DND-41 (cell line): ENCODE results near the gene TSHR.
"Not testable (repeated sequence)": the region's sequence is repeated elsewhere in the genome, so short reads cannot be mapped to it uniquely, and the experiment has no call there.

Experiments
- ATAC-seq: fragments of 200-7000 bp; cut with Tn5 transposase; 3 replicates; pipeline ENCODE4 v1.9.1; 2021; ENCODE audit warnings: low read depth; ENCODE audit not compliant: insufficient read depth
- DNase-seq: peaks from one replicate; pipeline ENCODE4 v3.0.0-alpha.2; 2020
- H2AFZ ChIP-seq: 2 replicates; pipeline ENCODE4 v1.6.0; 2012; ENCODE audit warnings: low read depth, low read length
- H3K27ac ChIP-seq: 2 replicates; pipeline ENCODE4 v1.5.1; 2012; ENCODE audit warnings: low read length, inconsistent platforms
- H3K27me3 ChIP-seq: fragments of 200-600 bp; sonication (generic); 2 replicates; pipeline ENCODE4 v1.6.0; 2012; ENCODE audit warnings: low read length, mild to moderate bottlenecking, inconsistent platforms; ENCODE audit not compliant: insufficient read depth, poor library complexity
- H3K36me3 ChIP-seq: 2 replicates; pipeline ENCODE4 v1.5.1; 2012; ENCODE audit warnings: low read length, inconsistent platforms; ENCODE audit not compliant: insufficient read depth
- H3K4me1 ChIP-seq: 2 replicates; pipeline ENCODE4 v1.5.1; 2012; ENCODE audit warnings: mild to moderate bottlenecking, low read length; ENCODE audit not compliant: insufficient read depth
- H3K4me2 ChIP-seq: 2 replicates; pipeline ENCODE4 v1.6.0; 2012; ENCODE audit warnings: mild to moderate bottlenecking, moderate library complexity, low read length, inconsistent platforms; ENCODE audit not compliant: insufficient read depth
- H3K4me3 ChIP-seq, 2 experiments: fragments of 200-600 bp in 1 of 2; shearing (Covaris generic) in 1 of 2; 2 replicates each; pipeline ENCODE4 v1.5.1; 2012 to 2016; ENCODE audit warnings: inconsistent platforms in 2 of 2, low read length in 2 of 2, mild to moderate bottlenecking in 2 of 2, low read depth in 1 of 2, moderate library complexity in 1 of 2
- H3K79me2 ChIP-seq: 2 replicates; pipeline ENCODE4 v1.6.0; 2012; ENCODE audit warnings: low read length, inconsistent platforms; ENCODE audit not compliant: insufficient read depth
- H3K9ac ChIP-seq: 2 replicates; pipeline ENCODE4 v1.6.0; 2012; ENCODE audit warnings: low read depth, mild to moderate bottlenecking, inconsistent platforms, low read length, moderate library complexity
- H3K9me3 ChIP-seq: 2 replicates; pipeline ENCODE4 v1.5.1; 2012; ENCODE audit warnings: low read length, moderate library complexity, mild to moderate bottlenecking, inconsistent platforms; ENCODE audit not compliant: insufficient read depth, severe bottlenecking
- H4K20me1 ChIP-seq: 2 replicates; pipeline ENCODE4 v1.6.0; 2012; ENCODE audit warnings: low read length; ENCODE audit not compliant: insufficient read depth
- EZH2 ChIP-seq: IDR thresholded peaks from 3 replicates; pipeline ENCODE4 v1.6.1; 2012; ENCODE audit warnings: borderline replicate concordance, low read depth, mild to moderate bottlenecking, moderate library complexity, low read length, inconsistent platforms; ENCODE audit not compliant: severe bottlenecking
- TF ChIP-seq, protein P1 (sequence below): IDR thresholded peaks from 2 replicates; pipeline ENCODE4 v1.5.1; 2012; ENCODE audit warnings: borderline replicate concordance, low read length, moderate library complexity, mild to moderate bottlenecking; ENCODE audit not compliant: poor library complexity, severe bottlenecking; ENCODE audit errors: extremely low read depth

The TSHR gene

DNA sequence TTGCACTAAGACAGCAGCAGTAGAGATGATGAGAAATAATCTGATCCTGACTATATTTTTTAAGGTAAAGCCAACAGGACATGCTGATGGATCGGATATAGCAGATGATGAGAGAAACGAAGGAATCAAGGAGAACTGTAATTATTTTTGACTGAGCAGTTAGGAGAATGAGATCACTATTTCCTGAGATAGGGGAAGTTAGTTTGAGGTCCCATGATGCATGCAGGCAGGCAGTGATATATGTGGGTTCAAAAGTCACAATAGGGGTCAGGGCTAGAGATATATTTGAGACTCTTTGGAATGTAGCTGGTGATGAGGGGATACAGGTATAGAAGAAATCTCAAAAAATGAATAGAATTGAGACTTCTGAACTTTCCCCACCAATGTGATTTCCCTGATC, 157.8 kb downstream of the TSHR start:
- no peak for ATAC-seq
- Histone ChIP-seq H3K9ac (no peak overlapping the region), H2AFZ (no peak overlapping the region), H3K27ac (no peak overlapping the region), H3K4me2 (no peak overlapping the region), H3K36me3 (peaks cover 33% of the 10 kb centered on the region; the same call in 1 of the 2 replicates), H3K79me2 (no peaks in the 10 kb centered on the region), H3K4me1 (no peaks in the 10 kb centered on the region), H4K20me1 (no peaks in the 10 kb centered on the region), H3K9me3 (peaks cover 3% of the 10 kb centered on the region), H3K27me3 (no peaks in the 10 kb centered on the region), H3K4me3 (no peak overlapping the region)
- TF ChIP-seq, protein P1, sequence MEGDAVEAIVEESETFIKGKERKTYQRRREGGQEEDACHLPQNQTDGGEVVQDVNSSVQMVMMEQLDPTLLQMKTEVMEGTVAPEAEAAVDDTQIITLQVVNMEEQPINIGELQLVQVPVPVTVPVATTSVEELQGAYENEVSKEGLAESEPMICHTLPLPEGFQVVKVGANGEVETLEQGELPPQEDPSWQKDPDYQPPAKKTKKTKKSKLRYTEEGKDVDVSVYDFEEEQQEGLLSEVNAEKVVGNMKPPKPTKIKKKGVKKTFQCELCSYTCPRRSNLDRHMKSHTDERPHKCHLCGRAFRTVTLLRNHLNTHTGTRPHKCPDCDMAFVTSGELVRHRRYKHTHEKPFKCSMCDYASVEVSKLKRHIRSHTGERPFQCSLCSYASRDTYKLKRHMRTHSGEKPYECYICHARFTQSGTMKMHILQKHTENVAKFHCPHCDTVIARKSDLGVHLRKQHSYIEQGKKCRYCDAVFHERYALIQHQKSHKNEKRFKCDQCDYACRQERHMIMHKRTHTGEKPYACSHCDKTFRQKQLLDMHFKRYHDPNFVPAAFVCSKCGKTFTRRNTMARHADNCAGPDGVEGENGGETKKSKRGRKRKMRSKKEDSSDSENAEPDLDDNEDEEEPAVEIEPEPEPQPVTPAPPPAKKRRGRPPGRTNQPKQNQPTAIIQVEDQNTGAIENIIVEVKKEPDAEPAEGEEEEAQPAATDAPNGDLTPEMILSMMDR, result no peak
- TF ChIP-seq EZH2, result no peak
- DNase-seq, result no peak

DNA sequence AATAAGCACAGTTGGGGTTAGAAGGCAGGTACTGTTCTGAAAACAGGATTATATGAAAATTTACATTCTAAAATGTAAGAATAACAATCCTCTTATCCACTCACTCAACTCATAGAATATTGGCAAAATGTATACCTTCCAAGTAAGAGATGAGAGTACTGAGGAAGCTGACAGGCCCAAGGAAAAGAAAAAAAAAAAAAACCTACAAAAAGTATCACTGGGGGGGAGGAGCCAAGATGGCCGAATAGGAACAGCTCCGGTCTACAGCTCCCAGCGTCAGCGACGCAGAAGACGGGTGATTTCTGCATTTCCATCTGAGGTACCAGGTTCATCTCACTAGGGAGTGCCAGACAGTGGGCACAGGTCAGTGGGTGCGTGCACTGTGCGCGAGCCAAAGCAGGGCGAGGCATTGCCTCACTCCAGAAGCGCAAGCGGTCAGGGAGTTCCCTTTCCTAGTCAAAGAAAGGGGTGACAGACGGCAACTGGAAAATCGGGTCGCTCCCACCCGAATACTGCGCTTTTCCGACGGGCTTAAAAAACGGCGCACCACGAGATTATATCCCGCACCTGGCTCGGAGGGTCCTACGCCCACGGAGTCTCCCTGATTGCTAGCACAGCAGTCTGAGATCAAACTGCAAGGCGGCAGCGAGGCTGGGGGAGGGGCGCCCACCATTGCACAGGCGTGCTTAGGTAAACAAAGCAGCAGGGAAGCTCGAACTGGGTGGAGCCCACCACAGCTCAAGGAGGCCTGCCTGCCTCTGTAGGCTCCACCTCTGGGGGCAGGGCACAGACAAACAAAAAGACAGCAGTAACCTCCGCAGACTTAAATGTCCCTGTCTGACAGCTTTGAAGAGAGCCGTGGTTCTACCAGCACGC, 158.8 kb downstream of the TSHR start:
- not testable (repeated sequence) for H4K20me1 ChIP-seq, H3K9me3 ChIP-seq, DNase-seq, ATAC-seq, H3K4me2 ChIP-seq, H3K4me3 ChIP-seq, H3K9ac ChIP-seq, H3K79me2 ChIP-seq, H2AFZ ChIP-seq, H3K4me1 ChIP-seq, H3K27ac ChIP-seq, H3K27me3 ChIP-seq
- peaks cover 27% of the 10 kb centered on the region; the same call in 1 of the 2 replicates for H3K36me3 ChIP-seq

DNA sequence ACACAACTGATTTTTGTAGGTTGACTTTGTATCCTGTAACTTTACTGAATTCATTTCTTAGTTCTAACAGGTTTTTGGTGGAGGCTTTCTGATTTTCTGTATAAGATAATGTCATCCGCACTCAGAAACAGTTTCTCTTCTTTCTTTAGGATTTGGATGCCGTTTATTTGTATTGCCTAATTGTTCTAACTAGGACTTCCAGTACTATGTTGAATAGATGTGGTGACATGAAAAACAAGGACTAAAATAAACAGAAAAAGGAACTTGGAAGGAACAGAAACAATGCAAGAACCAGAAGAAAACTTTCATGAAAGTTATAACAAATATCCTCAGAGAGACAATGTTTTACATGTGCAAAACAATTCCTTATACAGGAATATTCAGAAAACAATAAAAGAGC, 165.1 kb downstream of the TSHR start:
- H3K79me2 ChIP-seq, result no peaks in the 10 kb centered on the region
- ATAC-seq (no peak), DNase-seq (no peak)
- H4K20me1 ChIP-seq, result no peaks in the 10 kb centered on the region
- no peak overlapping the region for H3K27ac ChIP-seq
- no peak overlapping the region for H3K4me2 ChIP-seq
- H3K27me3 ChIP-seq, result no peaks in the 10 kb centered on the region
- no peak overlapping the region for H3K9ac ChIP-seq
- H2AFZ ChIP-seq, result no peak overlapping the region
- TF ChIP-seq, protein P1, result no peak
- TF ChIP-seq EZH2, result no peak
- H3K4me1 ChIP-seq, result no peaks in the 10 kb centered on the region
- H3K9me3 ChIP-seq, result no peaks in the 10 kb centered on the region
- H3K36me3 ChIP-seq, result peaks cover 2% of the 10 kb centered on the region
- no peak overlapping the region for H3K4me3 ChIP-seq

DNA sequence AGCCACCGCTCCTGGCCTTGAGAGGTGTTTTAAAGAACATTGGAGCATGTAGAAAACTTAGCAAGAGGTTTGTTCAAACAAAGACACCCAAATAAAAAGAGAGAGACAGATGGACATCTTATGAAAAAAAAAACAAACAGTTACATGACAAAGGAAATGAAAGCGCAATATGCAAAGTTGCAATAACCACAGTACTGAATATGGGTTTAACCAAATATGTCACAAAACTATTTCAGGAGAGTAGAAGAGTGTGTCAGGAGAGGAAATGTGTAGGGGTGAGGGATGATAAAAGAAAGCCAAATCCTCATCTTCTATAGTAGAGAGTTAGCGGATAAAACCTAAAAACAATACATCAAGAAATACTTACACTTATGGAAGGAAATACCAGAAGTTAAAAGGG, 166.9 kb downstream of the TSHR start:
- H3K4me2 ChIP-seq, result no peak overlapping the region
- DNase-seq, result no peak
- H3K9ac ChIP-seq, result no peak overlapping the region

More for the DNA sequence above, 166.9 kb downstream of the TSHR start:
- H3K27ac ChIP-seq, result no peak overlapping the region
- peaks cover 8% of the 10 kb centered on the region for H3K36me3 ChIP-seq
- H2AFZ ChIP-seq, result no peak overlapping the region
- H3K27me3 ChIP-seq, result no peaks in the 10 kb centered on the region
- H3K79me2 ChIP-seq, result no peaks in the 10 kb centered on the region
- no peak for ATAC-seq
- no peaks in the 10 kb centered on the region for H3K4me1 ChIP-seq
- no peak overlapping the region for H3K4me3 ChIP-seq
- TF ChIP-seq EZH2, result no peak
- TF ChIP-seq, protein P1, result no peak
- no peaks in the 10 kb centered on the region for H3K9me3 ChIP-seq
- H4K20me1 ChIP-seq, result no peaks in the 10 kb centered on the region
